Measurements from ENCODE around the gene SF3B1.
"Not testable (repeated sequence)": the region's sequence is repeated elsewhere in the genome, so short reads cannot be mapped to it uniquely, and the experiment has no call there.

Gene SF3B1

GRCh38 chr2:197343968-197344367, 90.9 kb downstream of the SF3B1 start:
- DNase-seq (ENCODE audit: low read depth in 2 of 2) = not testable (repeated sequence)

GRCh38 chr2:197340591-197340990, 94.2 kb downstream of the SF3B1 start:
- no peak for DNase-seq (ENCODE audit: low read depth in 2 of 2)

Measured in activated CD8-positive, alpha-beta memory T cell treated with anti-CD3 and anti-CD28 coated beads for 4 hours (primary cell).